ENCODE results near the gene NBEAL1.

GRCh38 chr2:203077451-203077850, 62.8 kb downstream of the NBEAL1 start:
- TF ChIP-seq POLR2A (IDR thresholded peaks at IDR 0.05) (no peak), CTCF (IDR thresholded peaks at IDR 0.05) (no peak), POLR2AphosphoS5 (IDR thresholded peaks at IDR 0.05) (no peak)
